ENCODE data around the gene IL17C. TPM values are rescaled to one million over a fixed set of nuclear protein-coding genes. Genes with fewer than 3 reads are reported as not detected.

IL17C gene
- total RNA-seq, 2 donors from 2014 or later: not detected

DNA sequence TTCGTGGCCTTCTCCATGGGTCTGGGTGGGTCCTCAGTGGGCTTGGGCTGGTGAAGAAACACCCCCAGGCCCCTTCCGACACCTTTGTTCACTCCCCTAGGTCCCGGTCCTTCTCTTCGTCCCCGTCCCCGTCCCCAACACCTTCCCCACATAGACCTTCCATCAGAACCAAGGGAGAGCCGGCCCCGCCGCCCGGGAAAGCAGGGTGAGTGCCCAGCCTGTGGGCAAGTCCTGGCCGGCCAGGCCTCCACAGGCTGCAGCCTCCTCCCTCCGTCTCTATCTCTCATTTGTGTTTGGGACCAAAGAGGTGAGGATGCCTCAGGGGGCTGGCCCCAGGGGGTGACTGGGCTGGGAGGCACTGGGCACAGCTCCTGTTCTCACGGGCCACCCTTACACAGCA is 14.5 kb upstream of the IL17C start:
- Histone ChIP-seq H3K27ac (ENCODE audit: low read depth, low read length) (no peak overlapping the region), H3K4me1 (ENCODE audit: control insufficient read depth, insufficient read depth, low read length) (peaks cover 10% of the 10 kb centered on the region), H3K36me3 (ENCODE audit: control insufficient read depth, insufficient read depth, low read length) (peaks cover 81% of the 10 kb centered on the region), H3K27me3 (ENCODE audit: control insufficient read depth, insufficient read depth, low read length, poor library complexity, severe bottlenecking) (no peaks in the 10 kb centered on the region), H3K9me3 (ENCODE audit: control insufficient read depth, low read length) (no peaks in the 10 kb centered on the region), H3K9ac (ENCODE audit: extremely low read depth, low read length, poor library complexity, severe bottlenecking) (no peak overlapping the region), H3K4me3 (ENCODE audit: low read length) (no peak overlapping the region)
- no peaks in the 10 kb centered on the region for H3K9me3 Mint-ChIP-seq
- peaks cover 6% of the 10 kb centered on the region for H3K4me1 Mint-ChIP-seq
- H3K36me3 Mint-ChIP-seq (ENCODE audit: low read depth): peaks cover 68% of the 10 kb centered on the region
- no peak for TF ChIP-seq CTCF (conservative IDR thresholded peaks at IDR 0.05)
- no peak overlapping the region for H3K4me3 Mint-ChIP-seq
- DNase-seq: no peak
- no peak overlapping the region for H3K27ac Mint-ChIP-seq
- WGBS, 2 experiments (ENCODE audit: insufficient coverage in 1 of 2, insufficient read length in 1 of 2): 95 to 100% methylated on average over 1 to 13 of the region's 13 CpGs
- H3K27me3 Mint-ChIP-seq (ENCODE audit: insufficient read depth): no peaks in the 10 kb centered on the region

GRCh38 chr16:88624481-88624880 is 13.9 kb upstream of the IL17C start:
- H3K27ac ChIP-seq (ENCODE audit: low read depth, low read length): no peak overlapping the region
- no peak overlapping the region for H3K9ac ChIP-seq (ENCODE audit: extremely low read depth, low read length, poor library complexity, severe bottlenecking)
- WGBS, 2 experiments (ENCODE audit: insufficient coverage in 1 of 2, insufficient read length in 1 of 2): 91 to 92% methylated on average over 8 to 18 of the region's 18 CpGs
- no peak overlapping the region for H3K4me3 ChIP-seq (ENCODE audit: low read length)
- H3K9me3 ChIP-seq (ENCODE audit: control insufficient read depth, low read length): no peaks in the 10 kb centered on the region
- DNase-seq: no peak
- Mint-ChIP-seq H3K27me3 (ENCODE audit: insufficient read depth) (no peaks in the 10 kb centered on the region), H3K36me3 (ENCODE audit: low read depth) (peaks cover 69% of the 10 kb centered on the region), H3K4me1 (no peaks in the 10 kb centered on the region), H3K4me3 (no peak overlapping the region), H3K27ac (no peak overlapping the region), H3K9me3 (no peaks in the 10 kb centered on the region)
- peaks cover 75% of the 10 kb centered on the region for H3K36me3 ChIP-seq (ENCODE audit: control insufficient read depth, insufficient read depth, low read length)
- no peak for TF ChIP-seq CTCF (conservative IDR thresholded peaks at IDR 0.05)
- H3K27me3 ChIP-seq (ENCODE audit: control insufficient read depth, insufficient read depth, low read length, poor library complexity, severe bottlenecking): no peaks in the 10 kb centered on the region
- H3K4me1 ChIP-seq (ENCODE audit: control insufficient read depth, insufficient read depth, low read length): peaks cover 8% of the 10 kb centered on the region

DNA sequence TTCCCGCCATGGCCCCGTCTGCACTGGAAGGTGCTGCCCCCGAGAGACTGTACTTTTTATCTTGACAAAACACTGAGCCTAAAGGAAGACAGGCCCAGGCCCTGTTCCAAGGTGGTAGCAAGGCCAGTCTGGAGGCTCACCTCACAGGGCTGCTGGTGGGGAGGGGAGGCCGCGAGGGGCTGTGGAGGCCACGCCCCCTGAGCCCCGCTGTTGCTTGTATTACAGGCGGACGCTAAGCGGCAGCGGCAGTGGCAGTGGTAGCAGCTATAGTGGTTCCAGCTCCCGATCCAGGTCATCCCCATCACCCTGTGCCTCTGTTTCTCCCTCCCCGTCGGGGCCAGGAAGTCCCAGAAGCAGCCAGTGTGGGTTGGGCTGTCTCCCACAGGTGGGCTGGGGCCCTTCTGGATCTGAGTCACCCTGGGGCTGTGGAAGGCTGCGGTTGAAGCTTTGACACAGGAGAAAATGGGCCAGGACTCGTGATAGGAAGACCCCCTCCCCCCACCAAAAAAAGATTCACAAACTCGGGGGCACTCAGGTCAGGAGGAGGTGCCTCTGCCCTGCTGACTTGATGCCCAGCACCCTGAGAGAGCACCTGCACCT is 13.3 kb upstream of the IL17C start:
- TF ChIP-seq CTCF (conservative IDR thresholded peaks at IDR 0.05): no peak
- WGBS, 2 experiments (ENCODE audit: insufficient coverage in 1 of 2, insufficient read length in 1 of 2): 85% methylated on average over 17 of the region's 17 CpGs; no CpG with 5 or more reads in 1 of the 2 experiments
- H3K27me3 Mint-ChIP-seq (ENCODE audit: insufficient read depth): no peaks in the 10 kb centered on the region
- Histone ChIP-seq H3K4me3 (ENCODE audit: low read length) (no peak overlapping the region), H3K9ac (ENCODE audit: extremely low read depth, low read length, poor library complexity, severe bottlenecking) (no peak overlapping the region), H3K27me3 (ENCODE audit: control insufficient read depth, insufficient read depth, low read length, poor library complexity, severe bottlenecking) (no peaks in the 10 kb centered on the region), H3K27ac (ENCODE audit: low read depth, low read length) (no peak overlapping the region), H3K36me3 (ENCODE audit: control insufficient read depth, insufficient read depth, low read length) (peaks cover 75% of the 10 kb centered on the region), H3K4me1 (ENCODE audit: control insufficient read depth, insufficient read depth, low read length) (peaks cover 8% of the 10 kb centered on the region), H3K9me3 (ENCODE audit: control insufficient read depth, low read length) (no peaks in the 10 kb centered on the region)
- no peak overlapping the region for H3K4me3 Mint-ChIP-seq
- no peaks in the 10 kb centered on the region for H3K4me1 Mint-ChIP-seq
- DNase-seq: no peak
- no peaks in the 10 kb centered on the region for H3K9me3 Mint-ChIP-seq
- H3K36me3 Mint-ChIP-seq (ENCODE audit: low read depth): peaks cover 66% of the 10 kb centered on the region
- no peak overlapping the region for H3K27ac Mint-ChIP-seq
